ENCODE data around the gene HMX1.

HMX1 gene

GRCh38 chr4:8856835-8857621, 14.6 kb downstream of the HMX1 start:
- no peak for DNase-seq (ENCODE audit: low spot score)

GRCh38 chr4:8855818-8856245, 15.8 kb downstream of the HMX1 start:
- no peak for DNase-seq (ENCODE audit: low spot score)

- peak; percentile 42 for DNase-seq (ENCODE audit: low spot score)
Observed at GRCh38 chr4:8854931-8855330, 16.7 kb downstream of the HMX1 start.

- DNase-seq (ENCODE audit: low spot score) = no peak
Observed at GRCh38 chr4:8854016-8854415, 17.6 kb downstream of the HMX1 start.

GRCh38 chr4:8853249-8853648, 18.4 kb downstream of the HMX1 start:
- no peak for DNase-seq (ENCODE audit: low spot score)

- no peak for DNase-seq (ENCODE audit: low spot score)
Observed at GRCh38 chr4:8852118-8852704, 19.4 kb downstream of the HMX1 start.

- no peak for DNase-seq (ENCODE audit: low spot score)
Observed at GRCh38 chr4:8851321-8852117, 20.1 kb downstream of the HMX1 start.

GRCh38 chr4:8850830-8851188, 20.8 kb downstream of the HMX1 start:
- DNase-seq (ENCODE audit: low spot score) = no peak

GRCh38 chr4:8850074-8850829, 21.4 kb downstream of the HMX1 start:
- DNase-seq (ENCODE audit: low spot score) = no peak

GRCh38 chr4:8849266-8850073, 22.2 kb downstream of the HMX1 start:
- no peak for DNase-seq (ENCODE audit: low spot score)

- DNase-seq (ENCODE audit: low spot score) = no peak
Observed at GRCh38 chr4:8848507-8849265, 23.0 kb downstream of the HMX1 start.

- no peak for DNase-seq (ENCODE audit: low spot score)
Observed at GRCh38 chr4:8847764-8848163, 23.9 kb downstream of the HMX1 start.

GRCh38 chr4:8847331-8847730, 24.3 kb downstream of the HMX1 start:
- no peak for DNase-seq (ENCODE audit: low spot score)

GRCh38 chr4:8846826-8847225, 24.8 kb downstream of the HMX1 start:
- no peak for DNase-seq (ENCODE audit: low spot score)

- DNase-seq (ENCODE audit: low spot score) = no peak
Observed at GRCh38 chr4:8846046-8846720, 25.5 kb downstream of the HMX1 start.

- DNase-seq (ENCODE audit: low spot score) = peak; percentile 32
Observed at GRCh38 chr4:8844976-8845690, 26.5 kb downstream of the HMX1 start.

GRCh38 chr4:8843597-8843996, 28.0 kb downstream of the HMX1 start:
- no peak for DNase-seq (ENCODE audit: low spot score)

- DNase-seq (ENCODE audit: low spot score) = no peak
Observed at GRCh38 chr4:8842614-8843013, 29.0 kb downstream of the HMX1 start.

GRCh38 chr4:8841678-8842268, 29.9 kb downstream of the HMX1 start:
- DNase-seq (ENCODE audit: low spot score) = no peak

All from Ammon's horn (tissue), 1 donor.